ENCODE measurements around the gene KCNAB2. TPM values are rescaled to one million over a fixed set of nuclear protein-coding genes. Genes with fewer than 3 reads are reported as not detected.
"Not testable (repeated sequence)": the region's sequence is repeated elsewhere in the genome, so short reads cannot be mapped to it uniquely, and the experiment has no call there.

KCNAB2 gene
- polyA plus RNA-seq, 1 donor = 3.5 TPM

GRCh38 chr1:6009120-6010040, 36.3 kb upstream of the KCNAB2 start:
- DNase-seq = no peak

GRCh38 chr1:6010554-6010953, 35.1 kb upstream of the KCNAB2 start:
- no peak for DNase-seq

- DNase-seq = no peak
Observed at GRCh38 chr1:6011161-6011945, 34.3 kb upstream of the KCNAB2 start.

GRCh38 chr1:6011946-6012258, 33.8 kb upstream of the KCNAB2 start:
- no peak for DNase-seq

GRCh38 chr1:6012529-6013318, 33.0 kb upstream of the KCNAB2 start:
- DNase-seq = no peak

- DNase-seq = no peak
Observed at GRCh38 chr1:6013491-6013890, 32.2 kb upstream of the KCNAB2 start.

GRCh38 chr1:6014130-6014999, 31.3 kb upstream of the KCNAB2 start:
- DNase-seq = no peak

DNA sequence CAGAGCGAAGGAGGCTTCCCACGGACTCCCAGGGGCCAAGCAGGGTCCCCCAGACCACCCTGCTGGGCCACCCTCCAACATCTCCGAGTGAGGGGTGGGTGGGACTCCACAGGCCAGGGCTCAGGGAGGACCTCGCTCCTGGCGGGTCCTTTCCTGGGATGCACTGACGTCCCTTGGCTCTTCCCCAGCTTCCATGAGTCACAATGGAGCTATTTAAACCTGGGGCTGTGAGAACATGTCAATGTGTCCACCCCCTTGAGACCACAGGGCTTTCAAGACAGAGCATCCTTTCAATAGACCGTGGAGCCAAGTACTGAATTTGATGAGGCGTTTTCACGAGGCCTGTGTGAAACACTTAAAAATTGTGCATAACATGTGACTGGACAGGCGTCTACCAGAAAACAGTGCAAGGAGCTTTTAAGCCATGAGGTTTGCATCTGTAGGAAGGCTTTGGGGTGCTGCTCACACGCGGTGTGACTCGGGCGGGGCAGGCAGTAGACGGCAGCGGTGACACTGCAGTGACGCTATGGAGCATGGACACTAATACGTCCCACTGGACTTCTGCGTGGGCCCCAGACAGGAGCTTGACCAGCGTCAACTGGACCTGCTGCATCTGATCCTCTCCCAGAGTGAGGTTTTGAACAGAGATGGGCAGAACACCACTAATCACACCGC, 29.4 kb upstream of the KCNAB2 start:
- DNase-seq = no peak

DNA sequence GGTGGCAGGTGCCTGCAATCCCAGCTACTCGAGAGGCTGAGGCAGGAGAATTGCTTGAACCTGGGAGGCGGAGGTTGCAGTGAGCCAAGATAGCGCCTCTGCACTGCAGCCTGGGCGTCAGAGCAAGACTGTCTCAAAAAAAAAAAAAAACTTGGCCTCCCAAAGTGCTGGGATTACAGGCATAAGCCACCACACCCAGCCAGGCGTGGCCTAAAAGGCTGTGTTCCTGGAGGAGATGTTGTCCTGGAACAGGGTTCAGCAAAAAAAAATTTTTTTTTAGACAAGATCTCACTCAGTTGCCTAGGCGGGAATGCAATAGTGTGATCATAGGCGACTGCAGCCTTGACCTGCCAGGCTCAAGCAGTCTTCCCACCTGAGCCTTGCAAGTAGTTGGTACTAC, 28.0 kb upstream of the KCNAB2 start:
- not testable (repeated sequence) for DNase-seq

DNA sequence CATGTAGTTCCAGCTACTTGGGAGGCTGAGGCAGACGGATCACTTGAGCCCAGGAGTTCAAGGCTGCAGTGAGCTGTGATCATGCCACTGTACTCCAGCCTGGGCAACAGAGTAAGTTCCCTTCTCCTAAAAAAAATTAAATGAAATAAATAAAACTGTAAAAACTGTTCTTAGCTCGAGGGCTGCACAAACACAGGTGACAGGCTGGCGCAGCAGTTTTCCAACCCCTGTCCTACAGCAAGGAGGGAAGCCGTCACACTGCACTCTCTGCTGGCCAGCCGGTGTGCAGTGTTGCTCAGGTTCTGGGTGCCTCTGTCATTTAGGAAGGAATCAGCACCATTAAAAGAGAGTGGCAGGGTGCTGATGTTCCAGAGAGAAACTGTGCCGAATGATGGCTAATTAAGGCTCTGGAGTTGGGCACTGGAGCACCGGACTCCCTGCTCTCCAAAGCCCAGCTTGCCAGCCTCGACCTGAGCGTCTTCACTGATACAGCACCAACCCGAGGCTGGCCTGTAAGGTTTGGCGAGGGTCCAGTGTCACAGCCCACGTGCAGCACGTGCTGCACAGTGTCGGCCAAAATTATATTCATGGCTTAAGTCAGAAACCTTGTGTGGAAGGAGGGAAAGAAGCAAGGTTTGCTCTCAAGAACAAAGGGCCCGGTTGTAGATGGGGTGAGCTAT, 26.4 kb upstream of the KCNAB2 start:
- DNase-seq = no peak

DNA sequence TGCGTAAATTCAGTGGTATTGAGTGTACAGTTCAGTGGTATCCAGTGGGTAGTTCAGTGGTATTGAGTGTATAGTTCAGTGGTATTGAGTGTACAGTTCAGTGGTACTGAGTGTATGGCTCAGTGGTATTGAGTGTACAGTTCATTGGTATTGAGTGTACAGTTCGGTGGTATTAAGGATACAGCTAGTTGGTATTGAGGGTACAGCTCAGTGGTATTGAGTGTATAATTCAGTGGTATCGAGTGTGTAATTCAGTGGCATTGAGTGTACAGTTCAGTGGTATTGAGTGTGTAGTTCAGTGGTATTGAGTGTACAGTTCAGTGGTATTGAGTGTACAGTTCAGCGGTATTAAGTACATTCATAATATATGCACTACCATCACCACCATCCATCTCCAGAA, 23.5 kb upstream of the KCNAB2 start:
- no peak for DNase-seq

DNA sequence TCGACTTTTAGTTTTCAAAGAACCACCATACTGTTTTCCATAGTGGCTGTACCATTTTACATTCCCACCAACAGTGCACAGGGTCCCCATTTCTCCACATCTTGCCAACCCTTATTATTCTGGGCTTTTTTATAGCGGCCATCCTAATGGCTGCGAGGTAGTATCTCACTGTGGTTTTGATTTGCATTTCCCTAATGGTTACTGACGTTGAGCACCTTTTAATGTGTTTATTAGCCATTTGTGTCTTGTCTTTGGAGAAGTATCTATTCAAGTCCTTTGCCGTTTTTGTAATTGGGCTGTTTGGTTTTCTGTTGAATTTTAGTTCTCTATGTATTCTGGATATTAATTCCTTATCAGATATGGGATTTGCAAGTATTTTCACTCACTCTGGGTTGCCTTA, 22.3 kb upstream of the KCNAB2 start:
- no peak for DNase-seq

- no peak for DNase-seq
Observed at GRCh38 chr1:6024376-6024775, 21.3 kb upstream of the KCNAB2 start.

DNA sequence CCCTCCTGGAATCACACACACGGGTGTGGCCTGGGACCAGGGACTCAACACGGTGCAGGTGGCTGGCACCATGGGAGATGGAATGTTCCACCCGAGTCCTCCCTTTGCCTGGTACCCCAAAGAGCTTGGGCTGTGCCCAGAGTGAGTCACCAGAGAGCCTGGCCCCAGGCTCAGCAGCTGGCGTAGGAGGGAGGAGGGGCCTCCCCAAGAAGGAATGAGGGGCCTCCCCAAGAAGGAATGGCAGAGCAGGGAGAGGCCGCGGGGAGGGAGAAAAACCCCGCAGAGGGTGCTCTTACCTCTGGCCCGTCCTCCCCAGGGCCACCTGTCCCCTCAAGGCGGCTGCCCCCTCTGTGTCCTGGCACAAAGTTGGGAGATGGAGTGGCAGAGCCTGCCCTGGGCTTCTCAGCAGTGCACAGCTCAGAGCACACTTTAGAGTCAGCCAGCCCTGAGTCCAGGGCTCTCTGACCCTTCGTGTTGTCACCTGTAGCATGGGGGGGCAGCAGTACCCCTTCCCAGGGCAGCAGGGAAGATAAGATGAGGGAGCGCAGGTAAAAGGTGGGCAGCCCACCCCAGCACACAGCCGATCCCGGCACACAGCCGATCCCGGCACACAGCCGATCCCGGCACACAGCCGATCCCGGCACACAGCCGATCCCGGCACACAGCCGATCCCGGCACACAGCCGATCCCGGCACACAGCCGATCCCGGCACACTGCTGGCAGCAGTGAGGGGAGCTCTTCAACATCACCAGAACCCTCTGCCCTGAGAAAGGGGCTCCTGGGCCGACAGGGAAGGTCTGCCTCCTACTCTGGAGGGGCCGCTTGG, 20.2 kb upstream of the KCNAB2 start:
- no peak for DNase-seq

DNA sequence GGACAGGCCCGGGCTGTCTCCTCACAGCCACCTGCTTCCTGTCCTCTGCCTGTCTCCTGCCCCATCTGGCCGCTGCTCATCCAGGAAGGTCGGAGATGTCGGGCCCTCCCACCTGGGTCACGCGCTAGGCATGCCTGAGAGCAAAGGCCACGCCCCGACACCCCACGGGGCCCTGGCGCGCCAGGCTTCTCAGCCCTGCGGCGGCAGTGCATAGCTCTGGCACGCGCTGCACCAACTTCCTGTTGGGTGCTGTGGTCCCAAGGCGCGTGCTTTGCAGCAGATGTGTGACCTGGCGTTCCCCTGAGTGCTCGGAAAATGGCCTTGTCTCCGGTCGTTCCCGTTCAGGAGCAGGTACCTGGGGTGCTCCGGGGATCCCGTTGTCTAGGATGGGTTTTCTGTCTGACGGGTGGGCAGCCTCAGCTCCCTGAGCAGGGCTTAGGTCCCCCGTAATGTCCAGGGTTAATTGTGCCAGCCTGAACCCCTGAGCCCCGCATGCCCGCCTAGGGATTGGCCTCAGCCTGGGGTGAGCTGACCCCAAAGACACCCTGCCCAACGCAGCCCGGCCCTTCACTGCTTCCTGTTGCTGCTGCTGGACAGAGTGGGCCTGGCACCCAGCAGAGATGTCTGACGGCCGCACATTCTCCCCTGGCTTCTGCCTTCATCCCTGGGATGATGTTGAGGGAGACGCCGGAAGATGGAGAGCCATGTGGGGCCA, 19.4 kb upstream of the KCNAB2 start:
- no peak for DNase-seq

GRCh38 chr1:6027591-6027990, 18.1 kb upstream of the KCNAB2 start:
- no peak for DNase-seq

DNA sequence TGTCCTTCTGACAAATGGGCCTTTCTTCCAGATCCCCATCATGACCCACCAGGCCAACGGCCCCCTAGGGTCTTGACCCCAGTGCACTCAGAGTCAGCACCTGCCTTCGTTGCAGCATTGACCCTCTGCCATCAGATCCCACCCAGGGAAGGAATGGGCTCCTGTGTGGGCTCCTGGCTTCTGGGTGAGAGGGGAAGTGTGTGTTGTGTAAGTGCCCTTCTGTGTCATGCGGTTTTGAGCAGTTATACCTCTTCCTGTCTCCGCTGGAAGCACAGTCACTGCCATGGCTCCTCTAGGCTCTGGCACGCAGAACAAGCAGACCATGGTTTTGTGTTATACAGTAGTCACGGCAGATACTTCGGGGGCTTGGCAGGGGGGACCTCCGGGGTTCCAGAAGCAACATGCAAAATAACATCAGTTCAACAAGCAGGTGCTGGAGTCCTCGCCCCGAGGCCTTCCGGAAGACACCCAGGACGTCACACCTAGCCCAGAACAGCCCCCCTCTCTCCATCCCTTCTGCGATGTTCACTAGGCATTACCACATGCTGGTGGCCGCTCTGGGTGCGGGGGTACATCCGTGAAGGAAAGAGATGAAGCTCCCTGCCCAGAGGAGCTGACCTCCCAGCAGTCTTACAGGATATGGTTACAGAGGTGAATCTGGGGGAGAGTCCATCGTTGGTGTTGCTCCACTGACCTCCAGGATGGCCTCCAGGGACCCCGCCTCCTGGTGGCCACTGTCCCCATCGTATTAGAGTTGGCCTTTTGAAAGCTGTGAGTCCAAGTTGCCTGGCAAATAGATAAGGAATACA, 17.4 kb upstream of the KCNAB2 start:
- DNase-seq = no peak

DNA sequence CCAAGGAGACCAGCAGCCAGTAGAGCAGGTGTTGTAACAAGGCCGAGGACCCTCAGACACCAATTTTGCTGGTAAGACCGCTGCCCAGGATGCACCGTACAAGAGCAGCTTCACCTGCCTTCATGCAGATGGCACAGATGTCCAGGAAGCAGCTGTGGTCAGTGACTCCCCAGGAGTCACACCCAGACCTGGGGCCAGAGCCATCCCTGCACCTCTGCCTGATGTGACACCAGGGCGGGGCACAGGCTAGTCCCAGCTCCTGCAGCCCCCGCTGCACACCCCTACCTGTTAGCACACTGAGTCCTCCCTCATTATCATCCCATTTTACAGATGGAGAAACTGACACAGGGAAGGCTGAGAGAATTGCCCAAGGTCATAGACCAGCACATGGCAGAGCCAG, 16.3 kb upstream of the KCNAB2 start:
- DNase-seq = no peak
